CD1c-positive myeloid dendritic cell (primary cell): ENCODE measurements around the gene HBB.

ENCODE experiments used
- DNase-seq: peaks from one replicate; pipeline ENCODE4 v3.0.0-alpha.2; 2016; ENCODE audit errors: extremely low spot score

Gene HBB

GRCh38 chr11:5247472-5248192 is 20.8 kb upstream of the HBB start:
- no peak for DNase-seq

GRCh38 chr11:5246772-5247471 is 20.1 kb upstream of the HBB start:
- no peak for DNase-seq

- no peak for DNase-seq
These were observed 18.3 kb upstream of the HBB start for GRCh38 chr11:5245155-5245554.

DNA sequence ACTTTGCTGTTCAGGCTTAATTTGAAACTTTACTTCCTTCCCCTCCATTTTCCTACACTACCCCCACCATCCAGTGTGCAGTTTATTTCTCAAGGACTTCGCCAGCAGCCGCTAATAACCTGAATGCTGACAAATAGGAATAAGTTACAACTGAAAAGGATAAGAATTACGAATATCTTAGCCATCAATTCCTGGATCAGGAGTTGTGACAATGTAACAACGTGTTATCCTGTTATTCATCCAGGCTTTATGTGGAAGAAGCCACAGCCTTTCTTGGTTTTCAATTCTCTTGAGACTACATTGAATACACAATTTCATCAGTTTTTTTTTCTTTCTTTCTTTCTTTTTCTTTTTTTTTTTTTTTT is 16.9 kb upstream of the HBB start:
- no peak for DNase-seq

DNA sequence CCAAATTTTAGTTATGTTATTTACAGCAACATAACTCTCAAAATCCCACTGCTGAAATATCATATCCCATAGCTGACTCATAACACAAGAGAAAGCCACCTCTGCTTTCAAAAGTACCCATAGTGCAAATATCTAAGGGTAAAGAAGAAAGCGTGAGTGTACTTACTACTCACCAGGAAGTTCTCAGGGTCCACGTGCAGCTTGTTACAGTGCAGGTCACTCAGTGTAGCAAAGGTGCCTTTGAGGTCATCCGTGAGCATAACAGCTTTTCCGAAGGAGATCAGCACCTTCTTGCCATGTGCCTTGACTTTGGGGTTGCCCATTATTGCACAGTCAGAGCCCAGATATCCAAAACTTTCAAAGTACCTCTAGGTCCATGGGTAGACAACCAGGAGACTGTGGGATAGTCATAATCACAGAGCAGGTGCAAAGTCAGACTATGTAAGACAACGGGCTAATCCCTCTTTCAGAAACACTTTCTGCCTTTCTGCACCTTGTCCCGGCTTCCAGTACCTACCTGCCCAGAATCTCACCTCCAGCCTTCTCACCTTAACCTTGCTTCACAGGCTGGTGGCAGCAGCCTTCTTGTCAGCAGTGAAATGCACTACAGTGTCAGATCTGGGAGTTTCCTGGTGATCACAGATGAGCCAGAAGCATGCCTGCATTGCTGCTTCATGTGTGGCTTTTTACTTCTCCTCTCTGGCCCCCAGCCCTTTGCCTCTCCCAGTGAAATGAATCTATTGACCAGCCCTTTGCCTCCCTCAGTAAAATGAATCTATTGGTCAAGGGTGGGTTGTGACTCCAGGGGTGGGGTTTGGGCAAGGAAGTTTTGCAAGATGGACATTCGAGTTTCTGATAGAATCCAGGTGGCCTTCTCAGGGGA is 16.3 kb upstream of the HBB start:
- DNase-seq = no peak

DNA sequence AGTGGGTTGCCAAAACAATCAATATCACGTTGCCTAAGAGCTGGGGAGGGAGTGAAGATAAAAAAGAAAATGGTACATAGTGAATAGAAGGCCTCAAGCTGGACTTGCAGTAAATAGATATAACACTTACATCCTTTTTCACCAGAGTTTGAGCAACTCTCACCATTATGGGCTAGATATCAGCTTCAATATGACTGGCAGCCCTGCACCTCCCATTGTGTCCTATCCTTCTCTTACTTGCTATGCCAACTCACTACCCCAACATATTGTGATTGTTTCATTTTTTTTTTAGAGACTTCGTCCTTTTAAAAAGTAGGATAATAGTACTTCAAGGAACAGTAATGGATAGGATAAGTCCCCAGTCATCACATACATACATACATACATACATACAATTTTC is 15.3 kb upstream of the HBB start:
- no peak for DNase-seq

DNA sequence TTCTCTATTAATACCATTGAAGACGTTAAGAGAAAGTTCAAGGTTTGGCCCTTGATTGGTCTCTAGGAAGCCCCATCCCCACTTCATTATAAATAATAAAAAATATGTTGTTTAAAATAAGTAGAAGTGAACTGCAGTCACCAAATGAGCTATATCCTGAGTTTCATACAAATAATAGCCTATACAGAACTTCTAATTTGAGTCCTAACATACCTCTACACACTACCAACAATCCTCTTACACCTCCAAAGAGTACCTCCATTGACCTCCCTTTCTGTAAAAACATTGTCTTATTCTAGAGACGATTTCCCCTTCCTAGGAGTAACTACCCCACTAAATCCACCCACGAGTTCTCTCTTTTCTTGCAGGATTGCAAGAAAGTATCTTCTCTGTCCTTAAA is 14.6 kb upstream of the HBB start:
- no peak for DNase-seq

- no peak for DNase-seq
These were observed 13.6 kb upstream of the HBB start for GRCh38 chr11:5240458-5240857.

- DNase-seq = no peak
These were observed 13.2 kb upstream of the HBB start for GRCh38 chr11:5240056-5240455.

GRCh38 chr11:5239046-5239445 is 12.2 kb upstream of the HBB start:
- no peak for DNase-seq

GRCh38 chr11:5238486-5238885 is 11.6 kb upstream of the HBB start:
- DNase-seq = no peak

DNA sequence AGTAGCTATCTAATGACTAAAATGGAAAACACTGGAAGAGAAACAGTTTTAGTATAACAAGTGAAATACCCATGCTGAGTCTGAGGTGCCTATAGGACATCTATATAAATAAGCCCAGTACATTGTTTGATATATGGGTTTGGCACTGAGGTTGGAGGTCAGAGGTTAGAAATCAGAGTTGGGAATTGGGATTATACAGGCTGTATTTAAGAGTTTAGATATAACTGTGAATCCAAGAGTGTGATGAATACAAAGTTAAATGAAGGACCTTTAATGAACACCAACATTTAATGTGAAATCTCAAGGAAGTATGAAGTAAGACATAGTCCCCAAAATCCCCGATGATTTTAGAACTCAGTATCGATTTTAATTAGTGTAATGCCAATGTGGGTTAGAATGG is 10.5 kb upstream of the HBB start:
- no peak for DNase-seq

DNA sequence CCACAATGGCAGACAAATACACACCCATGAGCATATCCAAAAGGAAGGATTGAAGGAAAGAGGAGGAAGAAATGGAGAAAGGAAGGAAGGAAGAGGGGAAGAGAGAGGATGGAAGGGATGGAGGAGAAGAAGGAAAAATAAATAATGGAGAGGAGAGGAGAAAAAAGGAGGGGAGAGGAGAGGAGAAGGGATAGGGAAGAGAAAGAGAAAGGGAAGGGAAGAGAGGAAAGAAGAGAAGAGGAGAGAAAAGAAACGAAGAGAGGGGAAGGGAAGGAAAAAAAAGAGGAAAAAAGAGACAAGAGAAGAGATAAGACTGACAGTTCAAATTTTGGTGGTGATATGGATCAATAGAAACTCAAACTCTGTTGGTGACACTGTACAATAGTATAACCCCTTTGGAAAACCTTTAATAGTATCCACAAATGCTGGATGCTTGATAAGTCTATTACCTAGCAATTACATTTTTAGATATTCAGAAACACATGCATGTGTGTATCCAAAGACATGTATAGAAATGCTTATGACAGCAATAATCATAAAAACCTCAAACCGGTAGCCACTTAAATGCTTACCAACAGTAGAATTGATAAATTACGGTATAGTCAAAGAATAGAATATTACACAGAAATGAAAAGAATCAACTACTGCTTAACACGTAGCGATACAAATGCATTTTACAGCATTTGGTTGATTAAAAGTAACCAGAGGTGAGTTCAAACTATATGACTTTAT is 8.7 kb upstream of the HBB start:
- no peak for DNase-seq

DNA sequence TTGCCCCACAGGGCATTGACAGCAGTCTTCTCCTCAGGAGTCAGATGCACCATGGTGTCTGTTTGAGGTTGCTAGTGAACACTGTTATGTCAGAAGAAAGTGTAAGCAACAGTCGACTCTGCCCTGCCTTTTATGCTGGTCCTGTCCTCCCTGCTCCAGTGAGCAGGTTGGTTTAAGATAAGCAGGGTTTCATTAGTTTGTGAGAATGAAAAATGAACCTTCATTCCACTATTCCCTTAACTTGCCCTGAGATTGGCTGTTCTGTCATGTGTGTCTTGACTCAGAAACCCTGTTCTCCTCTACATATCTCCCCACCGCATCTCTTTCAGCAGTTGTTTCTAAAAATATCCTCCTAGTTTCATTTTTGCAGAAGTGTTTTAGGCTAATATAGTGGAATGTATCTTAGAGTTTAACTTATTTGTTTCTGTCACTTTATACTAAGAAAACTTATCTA is 7.5 kb upstream of the HBB start, which contains the start of gene HBD:
Gene HBD, minus strand, starts transcription at position 103 of the 454 bp plus-strand sequence. Its CDS starts 50 bp downstream, at position 53.
- DNase-seq = no peak

GRCh38 chr11:5233307-5233706 is 6.4 kb upstream of the HBB start:
- no peak for DNase-seq

DNA sequence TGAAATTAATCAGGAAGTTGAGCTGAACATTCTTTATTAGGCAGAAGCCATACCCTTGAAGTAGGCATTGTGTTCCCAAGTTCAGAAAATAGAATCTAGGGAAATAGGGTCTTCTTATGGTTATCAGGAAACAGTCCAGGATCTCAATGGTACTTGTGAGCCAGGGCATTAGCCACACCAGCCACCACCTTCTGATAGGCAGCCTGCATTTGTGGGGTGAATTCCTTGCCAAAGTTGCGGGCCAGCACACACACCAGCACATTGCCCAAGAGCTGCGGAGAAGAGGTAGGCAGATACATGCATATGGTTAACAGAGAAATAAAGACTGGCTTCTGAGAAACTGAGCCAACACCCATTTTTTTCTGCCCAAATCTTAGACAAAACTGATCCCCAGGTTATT is 6.0 kb upstream of the HBB start:
- no peak for DNase-seq

- DNase-seq = no peak
These were observed 5.3 kb upstream of the HBB start for GRCh38 chr11:5232176-5232575.

DNA sequence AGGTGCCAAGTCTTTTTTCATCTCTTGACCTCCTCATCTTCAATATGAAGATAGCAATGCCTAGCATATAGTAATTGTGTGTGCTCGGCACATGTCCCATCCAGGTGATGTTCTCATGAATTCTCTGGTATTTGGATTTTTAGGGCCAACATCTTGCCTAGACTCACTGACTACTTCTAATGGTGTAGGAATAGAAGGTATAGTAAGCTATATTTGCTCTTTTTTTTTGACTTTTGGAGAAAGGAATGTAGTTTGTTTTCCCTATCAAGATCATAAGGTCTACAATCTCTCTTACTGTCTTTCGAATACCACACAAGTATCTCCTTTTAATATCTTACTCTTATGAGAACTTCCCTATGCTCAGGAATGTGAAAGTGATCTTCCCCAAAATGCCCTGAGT is 4.2 kb upstream of the HBB start:
- DNase-seq = no peak

GRCh38 chr11:5230266-5230665 is 3.4 kb upstream of the HBB start:
- DNase-seq = no peak

DNA sequence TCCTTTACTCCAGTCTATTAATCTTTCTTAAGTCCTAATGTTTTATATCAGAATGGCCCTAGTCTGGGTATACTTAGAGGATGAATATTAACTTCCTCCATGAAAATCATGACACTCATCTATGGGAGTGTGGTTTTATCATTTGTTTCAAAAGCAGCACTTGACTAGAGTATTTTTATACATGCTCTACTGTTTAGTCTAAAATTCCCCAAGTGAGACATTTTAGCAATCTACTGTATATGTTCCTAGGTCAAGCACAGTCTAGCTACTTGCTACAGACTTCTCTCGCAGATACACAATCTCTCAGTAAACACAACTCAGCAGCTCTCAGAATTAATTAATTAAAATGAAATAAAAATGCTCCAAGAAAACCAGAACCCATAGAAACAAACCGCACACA is 2.9 kb upstream of the HBB start:
- no peak for DNase-seq

DNA sequence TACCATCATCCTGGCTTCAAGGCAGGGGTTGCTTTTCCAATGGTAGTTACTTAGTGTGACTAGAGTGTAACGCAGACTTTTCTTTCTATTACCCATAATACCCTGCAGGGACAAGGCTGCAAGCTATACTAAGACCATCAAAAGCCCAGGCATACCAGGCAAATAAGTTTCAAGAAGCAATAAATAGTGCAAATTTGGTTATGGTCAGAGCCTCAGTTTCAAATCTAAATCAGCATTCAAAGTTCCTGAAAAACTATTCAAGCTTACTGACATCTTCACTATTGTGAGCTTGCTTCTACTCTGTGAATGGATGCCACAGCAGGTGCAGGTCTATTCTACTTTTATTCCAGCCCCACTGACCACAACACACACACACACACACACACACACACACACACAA is 2.5 kb upstream of the HBB start:
- no peak for DNase-seq

DNA sequence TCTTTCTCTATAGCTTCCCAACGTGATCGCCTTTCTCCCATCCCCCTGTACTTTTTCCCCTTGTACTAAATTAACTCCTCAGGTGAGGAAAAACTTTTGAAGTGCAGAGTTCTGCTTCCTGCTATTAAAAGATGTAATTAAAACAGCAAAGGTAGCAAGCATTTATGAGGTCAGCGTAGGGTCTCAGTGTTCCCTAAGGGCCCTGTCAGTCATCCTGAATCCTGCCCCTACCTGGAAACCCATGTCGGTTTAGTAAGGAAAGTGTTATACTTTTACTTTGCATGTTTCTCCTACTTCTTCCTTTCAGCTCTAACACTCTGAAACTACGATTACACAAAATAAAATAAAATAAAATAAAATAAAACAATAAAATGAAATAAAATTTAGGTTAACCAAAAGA is 1.3 kb upstream of the HBB start:
- no peak for DNase-seq
